Testis (tissue), 3 donors: ENCODE data around the gene TMEM271. TPM values are rescaled to one million over a fixed set of nuclear protein-coding genes. Genes with fewer than 3 reads are reported as not detected.

Experiments used
- DNase-seq: peaks from one replicate; pipeline ENCODE4 v3.0.0-alpha.2; 2019
- H3K27ac ChIP-seq, 2 donors: fragments of 200-600 bp; sonication (generic); one replicate each; pipeline ENCODE4 v1.5.1; 2019
- H3K27me3 ChIP-seq: fragments of 200-600 bp; sonication (generic); one replicate; pipeline ENCODE4 v1.5.1; 2019
- H3K36me3 ChIP-seq: fragments of 200-600 bp; sonication (generic); one replicate; pipeline ENCODE4 v1.5.1; 2017; ENCODE audit warnings: low read depth; ENCODE audit errors: missing control alignments
- H3K4me1 ChIP-seq: fragments of 200-600 bp; sonication (generic); one replicate; pipeline ENCODE4 v1.5.1; 2019
- H3K4me3 ChIP-seq, 2 donors: fragments of 200-600 bp; sonication (generic); one replicate each; pipeline ENCODE4 v1.5.1; 2017 to 2019
- H3K9me3 ChIP-seq: fragments of 200-600 bp; sonication (generic); one replicate; pipeline ENCODE4 v1.5.1; 2017
- POLR2A ChIP-seq: fragments of 450-650 bp; IDR thresholded peaks from one replicate; pipeline ENCODE4 v1.6.1; 2017; ENCODE audit warnings: antibody characterized with exemption, mild to moderate bottlenecking, moderate library complexity
- WGBS, 2 donors: methylation state at CpG; one replicate each; pipeline ENCODE4 v1.1.5; 2018; 5-methylcytosine and 5-hydroxymethylcytosine counted together
- intact Hi-C: fragments of 100-400 bp; cut with DNase I; formaldehyde crosslinking; loops from one replicate; pipeline ENCODE4 v1.15.1; 2023; ENCODE audit warnings: low total_unique reads
- polyA plus RNA-seq: library from polyadenylated mRNA; stranded (reverse); fragments of 350-450 nt; fragmentation: Illumina TruSeq; extraction: RNeasy Lipid Tissue Mini Kit (QIAGEN cat#74804); gene quantifications from one replicate; pipeline ENCODE4 v1.2.3, GENCODE V29; 2014; ENCODE audit warnings: low read depth, low replicate concordance; ENCODE audit not compliant: insufficient read depth
- total RNA-seq, 2 donors: library from RNA; depleted of rRNA; stranded (reverse); fragments of >200 nt; gene quantifications; one replicate each; pipeline ENCODE4 v1.2.3, GENCODE V29; 2016
- TF ChIP-seq, protein P1 (sequence below), 3 experiments: fragments of 450-650 bp in 2 of 3; fragments of 200-600 bp in 1 of 3; sonication (generic) in 1 of 3; IDR thresholded peaks; one replicate each; pipeline ENCODE4 v1.5.1; 2016 to 2019; ENCODE audit warnings: antibody characterized with exemption in 3 of 3, mild to moderate bottlenecking in 2 of 3, moderate library complexity in 1 of 3

The TMEM271 gene
- total and polyA plus RNA-seq, 3 donors from 2014 or later, result 0.37 to 1.7 (median 1.7) TPM

- H3K27me3 ChIP-seq, result no peaks in the 10 kb centered on the region
- no peaks in the 10 kb centered on the region for H3K9me3 ChIP-seq
- DNase-seq, result peak; percentile 67
- H3K4me3 ChIP-seq, result no peak overlapping the region
- intact Hi-C loops, result no loop called here
- H3K4me1 ChIP-seq, result no peaks in the 10 kb centered on the region
- WGBS, 2 donors, result 43 to 47% methylated on average over 6 to 8 of the region's 8 CpGs
- no peak for TF ChIP-seq POLR2A
- TF ChIP-seq, protein P1, sequence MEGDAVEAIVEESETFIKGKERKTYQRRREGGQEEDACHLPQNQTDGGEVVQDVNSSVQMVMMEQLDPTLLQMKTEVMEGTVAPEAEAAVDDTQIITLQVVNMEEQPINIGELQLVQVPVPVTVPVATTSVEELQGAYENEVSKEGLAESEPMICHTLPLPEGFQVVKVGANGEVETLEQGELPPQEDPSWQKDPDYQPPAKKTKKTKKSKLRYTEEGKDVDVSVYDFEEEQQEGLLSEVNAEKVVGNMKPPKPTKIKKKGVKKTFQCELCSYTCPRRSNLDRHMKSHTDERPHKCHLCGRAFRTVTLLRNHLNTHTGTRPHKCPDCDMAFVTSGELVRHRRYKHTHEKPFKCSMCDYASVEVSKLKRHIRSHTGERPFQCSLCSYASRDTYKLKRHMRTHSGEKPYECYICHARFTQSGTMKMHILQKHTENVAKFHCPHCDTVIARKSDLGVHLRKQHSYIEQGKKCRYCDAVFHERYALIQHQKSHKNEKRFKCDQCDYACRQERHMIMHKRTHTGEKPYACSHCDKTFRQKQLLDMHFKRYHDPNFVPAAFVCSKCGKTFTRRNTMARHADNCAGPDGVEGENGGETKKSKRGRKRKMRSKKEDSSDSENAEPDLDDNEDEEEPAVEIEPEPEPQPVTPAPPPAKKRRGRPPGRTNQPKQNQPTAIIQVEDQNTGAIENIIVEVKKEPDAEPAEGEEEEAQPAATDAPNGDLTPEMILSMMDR (IDR thresholded peaks at IDR 0.05), result peak in 2 of 3 experiments; percentile 17 to 28
- no peak overlapping the region for H3K27ac ChIP-seq
- H3K36me3 ChIP-seq, result no peaks in the 10 kb centered on the region
Observed at GRCh38 chr4:602559-602942, 26.5 kb upstream of the TMEM271 start.

- Histone ChIP-seq H3K36me3 (no peaks in the 10 kb centered on the region), H3K4me3 (no peak overlapping the region), H3K27ac (no peak overlapping the region), H3K27me3 (no peaks in the 10 kb centered on the region), H3K4me1 (no peaks in the 10 kb centered on the region), H3K9me3 (no peaks in the 10 kb centered on the region)
- WGBS, 2 donors, result 80 to 86% methylated on average over 17 to 24 of the region's 24 CpGs
- DNase-seq, result no peak
- intact Hi-C loops, result no loop called here
- TF ChIP-seq, protein P1 (IDR thresholded peaks at IDR 0.05), result no peak
- no peak for TF ChIP-seq POLR2A
Observed at GRCh38 chr4:601612-602558, 25.8 kb upstream of the TMEM271 start.

DNA sequence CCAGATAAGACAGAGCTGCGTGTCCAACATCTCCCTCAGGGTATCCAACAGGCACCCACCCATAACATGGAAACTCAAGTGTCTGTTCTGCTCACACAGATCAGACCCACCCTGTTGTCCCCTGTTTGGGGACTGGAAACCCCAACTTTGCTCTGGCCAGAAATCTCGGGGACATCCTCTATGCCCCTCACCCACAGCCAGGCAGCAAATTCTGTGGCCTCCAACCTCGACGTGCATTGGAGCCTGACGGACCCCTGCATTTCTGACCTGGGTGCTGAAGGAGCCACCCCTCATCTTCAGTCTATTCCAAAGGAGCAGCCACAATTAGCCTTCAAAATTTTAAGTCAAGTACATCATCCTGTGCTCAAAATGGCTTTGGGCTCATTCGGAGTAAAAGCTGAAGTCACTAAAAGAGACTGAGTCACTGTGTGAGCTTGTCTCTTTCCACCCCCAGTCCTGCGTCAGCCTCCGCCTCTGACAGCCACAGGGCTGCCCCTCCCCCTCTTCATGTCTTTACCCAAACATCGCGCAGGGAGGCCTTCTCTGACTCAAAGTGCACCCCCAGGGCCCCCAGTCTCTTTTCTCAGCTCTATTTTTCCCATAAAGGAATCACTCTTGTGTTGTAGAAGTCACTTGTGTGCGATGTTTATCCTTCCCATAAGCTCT, 24.9 kb upstream of the TMEM271 start:
- H3K4me1 ChIP-seq, result no peaks in the 10 kb centered on the region
- intact Hi-C loops, result no loop called here
- WGBS, 2 donors, result 70 to 79% methylated on average over 11 of the region's 11 CpGs
- no peak overlapping the region for H3K27ac ChIP-seq
- H3K36me3 ChIP-seq, result no peaks in the 10 kb centered on the region
- H3K4me3 ChIP-seq, result no peak overlapping the region
- TF ChIP-seq, protein P1 (IDR thresholded peaks at IDR 0.05), result no peak
- no peak for TF ChIP-seq POLR2A
- no peak for DNase-seq
- H3K9me3 ChIP-seq, result no peaks in the 10 kb centered on the region
- no peaks in the 10 kb centered on the region for H3K27me3 ChIP-seq

DNA sequence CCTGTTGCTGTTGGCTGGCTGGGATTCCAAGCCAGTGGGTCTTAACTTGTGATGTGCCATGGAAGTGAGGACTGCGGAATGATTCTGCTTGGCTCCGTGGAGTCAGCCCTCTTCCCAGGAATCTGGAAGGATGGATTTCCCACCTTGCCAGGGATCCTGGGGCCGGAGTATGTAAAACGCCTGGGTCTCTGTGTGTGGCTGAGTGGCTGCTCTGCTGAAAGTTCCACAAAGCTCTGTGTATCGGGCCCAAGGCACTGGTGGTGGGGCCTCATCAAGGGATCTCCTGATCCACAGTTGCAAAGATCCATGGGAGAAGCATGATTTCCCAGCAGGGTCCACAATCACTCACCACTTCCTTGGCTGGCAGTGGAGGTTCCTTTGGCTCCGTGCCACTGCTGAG, 24.1 kb upstream of the TMEM271 start:
- no peak for DNase-seq
- H3K9me3 ChIP-seq, result no peaks in the 10 kb centered on the region
- H3K4me1 ChIP-seq, result no peaks in the 10 kb centered on the region
- H3K4me3 ChIP-seq, result no peak overlapping the region
- intact Hi-C loops, result no loop called here
- TF ChIP-seq, protein P1 (IDR thresholded peaks at IDR 0.05), result no peak
- TF ChIP-seq POLR2A, result no peak
- no peaks in the 10 kb centered on the region for H3K27me3 ChIP-seq
- H3K27ac ChIP-seq, result no peak overlapping the region
- no peaks in the 10 kb centered on the region for H3K36me3 ChIP-seq
- WGBS, 2 donors, result 75 to 91% methylated on average over 1 to 6 of the region's 6 CpGs
